GM10266 (cell line): ENCODE results near the gene CEP97.
"Not testable (repeated sequence)": the region's sequence is repeated elsewhere in the genome, so short reads cannot be mapped to it uniquely, and the experiment has no call there.

Experiments
- DNase-seq: peaks from one replicate; pipeline ENCODE4 v3.0.0; 2012; ENCODE audit errors: extremely low spot score
- CTCF ChIP-seq: IDR thresholded peaks from 2 replicates; pipeline ENCODE4 v1.5.1; 2012; ENCODE audit warnings: mild to moderate bottlenecking, low read depth; ENCODE audit not compliant: control insufficient read depth, insufficient read depth; ENCODE audit errors: missing control alignments

CEP97 gene

GRCh38 chr3:101729586-101729985, 5.2 kb downstream of the CEP97 start:
- no peak for TF ChIP-seq CTCF
- DNase-seq, result no peak

DNA sequence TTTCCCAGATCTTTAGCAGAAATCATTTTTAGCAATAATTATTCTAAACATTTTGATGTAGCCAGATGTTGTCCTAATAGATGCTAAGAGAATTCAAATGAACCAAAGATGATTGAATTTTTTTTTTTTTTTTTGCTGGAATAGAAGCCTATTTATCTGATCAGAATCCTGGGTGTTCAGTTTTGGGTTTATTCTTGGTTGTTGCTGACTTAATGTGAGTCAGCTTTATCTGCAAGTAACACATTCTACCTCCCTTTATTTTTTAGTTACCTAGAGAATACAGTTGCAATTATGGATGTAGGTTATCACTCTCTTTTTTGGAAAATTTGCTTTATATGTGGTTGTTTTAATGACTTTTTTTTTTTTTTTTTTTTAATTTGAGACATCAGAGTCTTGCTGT, 6.4 kb downstream of the CEP97 start:
- TF ChIP-seq CTCF, result no peak
- DNase-seq, result no peak

GRCh38 chr3:101732240-101732641, 7.8 kb downstream of the CEP97 start:
- DNase-seq, result no peak
- TF ChIP-seq CTCF, result no peak

- no peak for DNase-seq
- TF ChIP-seq CTCF, result no peak
Observed at GRCh38 chr3:101735833-101736232, 11.4 kb downstream of the CEP97 start.

- not testable (repeated sequence) for DNase-seq
Observed at GRCh38 chr3:101741914-101742313, 17.5 kb downstream of the CEP97 start.

- no peak for TF ChIP-seq CTCF
- DNase-seq, result no peak
Observed at GRCh38 chr3:101744811-101745210, 20.4 kb downstream of the CEP97 start.

GRCh38 chr3:101745934-101746333, 21.5 kb downstream of the CEP97 start:
- not testable (repeated sequence) for DNase-seq

DNA sequence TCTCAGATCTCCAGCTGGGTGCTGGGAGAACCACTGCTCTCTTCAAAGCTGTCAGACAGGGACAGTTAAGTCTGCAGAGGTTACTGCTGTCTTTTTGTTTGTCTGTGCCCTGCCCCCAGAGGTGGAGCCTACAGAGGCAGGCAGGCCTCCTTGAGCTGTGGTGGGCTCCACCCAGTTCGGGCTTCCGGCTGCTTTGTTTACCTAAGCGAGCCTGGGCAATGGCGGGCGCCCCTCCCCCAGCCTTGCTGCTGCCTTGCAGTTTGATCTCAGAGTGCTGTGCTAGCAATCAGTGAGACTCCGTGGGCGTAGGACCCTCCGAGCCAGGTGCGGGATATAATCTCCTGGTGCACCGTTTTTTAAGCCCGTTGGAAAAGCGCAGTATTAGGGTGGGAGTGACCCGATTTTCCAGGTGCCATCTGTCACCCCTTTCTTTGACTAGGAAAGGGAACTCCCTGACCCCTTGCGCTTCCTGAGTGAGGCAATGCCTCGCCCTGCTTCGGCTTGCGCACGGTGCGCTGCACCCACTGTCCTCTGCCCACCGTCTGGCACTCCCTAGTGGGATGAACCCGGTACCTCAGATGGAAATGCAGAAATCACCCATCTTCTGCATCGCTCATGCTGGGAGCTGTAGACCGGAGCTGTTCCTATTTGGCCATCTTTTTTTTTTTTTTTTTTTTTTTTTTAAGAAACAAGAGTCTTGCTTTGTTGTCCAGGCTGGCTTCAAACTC, 29.1 kb downstream of the CEP97 start:
- DNase-seq, result not testable (repeated sequence)

GRCh38 chr3:101758224-101758623, 33.8 kb downstream of the CEP97 start:
- TF ChIP-seq CTCF, result no peak
- no peak for DNase-seq
